ENCODE results near the gene DCST1.

The DCST1 gene

GRCh38 chr1:155005076-155006011 is 28.3 kb upstream of the DCST1 start:
- TF ChIP-seq REST (IDR thresholded peaks at IDR 0.05; ENCODE audit: insufficient replicate concordance, low read depth), result no peak
- TF ChIP-seq POLR2AphosphoS5 (IDR thresholded peaks at IDR 0.05; ENCODE audit: low read depth), result no peak
- TF ChIP-seq CTCF (IDR thresholded peaks at IDR 0.05; ENCODE audit: insufficient read depth, low read length), result no peak
- no peak for TF ChIP-seq GABPA (IDR thresholded peaks at IDR 0.05; ENCODE audit: low read depth)
- TF ChIP-seq SPI1 (IDR thresholded peaks at IDR 0.05; ENCODE audit: borderline replicate concordance, low read depth), result no peak
- peak; percentile 76 to 81 for DNase-seq (ENCODE audit: low read depth in 1 of 2, low spot score in 1 of 2)
- peak overlapping the region; percentile 72 for H3K4me3 ChIP-seq (replicated peaks; ENCODE audit: insufficient read depth, low read length)
- peak overlapping the region; percentile 94 for H3K27ac ChIP-seq (replicated peaks)
- H3K27me3 ChIP-seq (ENCODE audit: insufficient read depth, poor library complexity, severe bottlenecking), result no peaks in the 10 kb centered on the region

GRCh38 chr1:155006601-155007101 is 27.0 kb upstream of the DCST1 start:
- Histone ChIP-seq H3K27ac (replicated peaks) (peak overlapping the region; percentile 94), H3K27me3 (ENCODE audit: insufficient read depth, poor library complexity, severe bottlenecking) (no peaks in the 10 kb centered on the region), H3K4me3 (replicated peaks; ENCODE audit: insufficient read depth, low read length) (no peak overlapping the region; the same call in none of the 2 replicates)
- TF ChIP-seq CTCF (IDR thresholded peaks at IDR 0.05; ENCODE audit: insufficient read depth, low read length) (no peak), GABPA (IDR thresholded peaks at IDR 0.05; ENCODE audit: low read depth) (no peak), POLR2AphosphoS5 (IDR thresholded peaks at IDR 0.05; ENCODE audit: low read depth) (peak; percentile 43; the same call in 1 of the 2 replicates), REST (IDR thresholded peaks at IDR 0.05; ENCODE audit: insufficient replicate concordance, low read depth) (no peak), SPI1 (IDR thresholded peaks at IDR 0.05; ENCODE audit: borderline replicate concordance, low read depth) (peak; percentile 26; the same call in 1 of the 2 replicates)
- peak; percentile 64 to 90 for DNase-seq (ENCODE audit: low read depth in 1 of 2, low spot score in 1 of 2)

- no peak for DNase-seq (ENCODE audit: low read depth in 1 of 2, low spot score in 1 of 2)
- peak overlapping the region; percentile 76 for H3K4me3 ChIP-seq (replicated peaks; ENCODE audit: insufficient read depth, low read length)
- TF ChIP-seq CTCF (IDR thresholded peaks at IDR 0.05; ENCODE audit: insufficient read depth, low read length), result no peak
- no peak for TF ChIP-seq SPI1 (IDR thresholded peaks at IDR 0.05; ENCODE audit: borderline replicate concordance, low read depth)
- TF ChIP-seq REST (IDR thresholded peaks at IDR 0.05; ENCODE audit: insufficient replicate concordance, low read depth), result no peak
- TF ChIP-seq GABPA (IDR thresholded peaks at IDR 0.05; ENCODE audit: low read depth), result no peak
- no peak for TF ChIP-seq POLR2AphosphoS5 (IDR thresholded peaks at IDR 0.05; ENCODE audit: low read depth)
- no peaks in the 10 kb centered on the region for H3K27me3 ChIP-seq (ENCODE audit: insufficient read depth, poor library complexity, severe bottlenecking)
- peak overlapping the region; percentile 94 for H3K27ac ChIP-seq (replicated peaks)
Observed at GRCh38 chr1:155007251-155007828, 26.3 kb upstream of the DCST1 start.
